Neuronal stem cell (in vitro differentiated cells): ENCODE results near the gene LGALS12.
A peak's percentile ranks its signal among the peaks of the same experiment; 100 is the strongest.

Experiments
- DNase-seq: peaks from one replicate; pipeline ENCODE4 v3.0.0-alpha.2; 2013; ENCODE audit warnings: low spot score
- H2AFZ ChIP-seq: one replicate; pipeline ENCODE4 v1.6.1; 2013; ENCODE audit warnings: mild to moderate bottlenecking, low read length, inconsistent platforms
- H2AK5ac ChIP-seq: 2 replicates; pipeline ENCODE4 v1.6.1; 2013; ENCODE audit warnings: low read depth, mild to moderate bottlenecking, inconsistent platforms, low read length, moderate library complexity, mixed read lengths
- H2BK120ac ChIP-seq: 2 replicates; pipeline ENCODE4 v1.6.1; 2013; ENCODE audit warnings: low read depth, mild to moderate bottlenecking, inconsistent platforms, low read length, moderate library complexity, mixed read lengths
- H2BK12ac ChIP-seq: one replicate; pipeline ENCODE4 v1.6.1; 2013; ENCODE audit warnings: low read length, inconsistent platforms
- H2BK15ac ChIP-seq: 2 replicates; pipeline ENCODE4 v1.6.1; 2013; ENCODE audit warnings: mild to moderate bottlenecking, low read length, inconsistent platforms, mixed read lengths
- H2BK5ac ChIP-seq: one replicate; pipeline ENCODE4 v1.6.1; 2013; ENCODE audit warnings: inconsistent platforms, mild to moderate bottlenecking, low read length, moderate library complexity
- H3K14ac ChIP-seq: one replicate; pipeline ENCODE4 v1.6.1; 2013; ENCODE audit warnings: low read length, inconsistent platforms
- H3K18ac ChIP-seq: 2 replicates; pipeline ENCODE4 v1.6.1; 2013; ENCODE audit warnings: low read length, inconsistent platforms
- H3K23ac ChIP-seq: 2 replicates; pipeline ENCODE4 v1.6.1; 2013; ENCODE audit warnings: low read depth, mild to moderate bottlenecking, mixed read lengths, low read length, inconsistent platforms; ENCODE audit not compliant: poor library complexity
- H3K27ac ChIP-seq: replicated peaks from 3 replicates; pipeline ENCODE4 v1.5.1; 2013; ENCODE audit warnings: low read length, inconsistent platforms
- H3K27me3 ChIP-seq, 3 experiments: 2 replicates each; pipeline ENCODE4 v1.6.1; 2013; ENCODE audit warnings: low read length in 3 of 3, mild to moderate bottlenecking in 2 of 3, inconsistent platforms in 1 of 3, low read depth in 1 of 3, mixed read lengths in 1 of 3, moderate library complexity in 1 of 3; ENCODE audit not compliant: control insufficient read depth in 3 of 3, insufficient read depth in 3 of 3
- H3K36me3 ChIP-seq, 2 donors: replicated peaks in 1 of 2; 2 replicates each; pipeline ENCODE4 v1.6.1; 2013; ENCODE audit warnings: low read length in 2 of 2; ENCODE audit not compliant: control insufficient read depth in 2 of 2, insufficient read depth in 2 of 2
- H3K4ac ChIP-seq: 2 replicates; pipeline ENCODE4 v1.6.1; 2013; ENCODE audit warnings: inconsistent platforms, mild to moderate bottlenecking, low read length, moderate library complexity
- H3K4me1 ChIP-seq, 2 donors: 1 replicate in 1 of 2; 2 replicates in 1 of 2; pipeline ENCODE4 v1.6.1; 2013; ENCODE audit warnings: low read length in 2 of 2, low read depth in 1 of 2; ENCODE audit not compliant: control insufficient read depth in 2 of 2, insufficient read depth in 1 of 2
- H3K4me2 ChIP-seq: one replicate; pipeline ENCODE4 v1.6.1; 2013; ENCODE audit warnings: mild to moderate bottlenecking, low read length, inconsistent platforms; ENCODE audit not compliant: insufficient read depth, poor library complexity, severe bottlenecking
- H3K4me3 ChIP-seq, 2 donors: 2 replicates each; pipeline ENCODE4 v1.5.1; 2013; ENCODE audit warnings: low read length in 2 of 2, mild to moderate bottlenecking in 2 of 2, inconsistent platforms in 1 of 2, moderate library complexity in 1 of 2
- H3K79me1 ChIP-seq: one replicate; pipeline ENCODE4 v1.6.1; 2013; ENCODE audit warnings: low read depth, mild to moderate bottlenecking, inconsistent platforms, low read length, moderate library complexity
- H3K9ac ChIP-seq: one replicate; pipeline ENCODE4 v1.6.1; 2013; ENCODE audit warnings: mild to moderate bottlenecking, low read depth, low read length, inconsistent platforms; ENCODE audit not compliant: poor library complexity
- H3K9me3 ChIP-seq, 2 donors: replicated peaks in 1 of 2; 2 replicates each; pipeline versions ENCODE3 to v1.6.1; 2013; ENCODE audit warnings: low read length in 2 of 2, mild to moderate bottlenecking in 2 of 2, inconsistent platforms in 1 of 2, low read depth in 1 of 2, mixed read lengths in 1 of 2, moderate library complexity in 1 of 2; ENCODE audit not compliant: control insufficient read depth in 2 of 2, insufficient read depth in 1 of 2
- H4K8ac ChIP-seq: one replicate; pipeline ENCODE4 v1.6.1; 2013; ENCODE audit warnings: low read depth, mild to moderate bottlenecking, inconsistent platforms, low read length, moderate library complexity
- H4K91ac ChIP-seq: one replicate; pipeline ENCODE4 v1.6.1; 2013; ENCODE audit warnings: low read length, low read depth, mild to moderate bottlenecking, inconsistent platforms; ENCODE audit not compliant: poor library complexity
- WGBS, 2 donors: extraction: QIAGEN DNeasy Blood & Tissue Kit; methylation state at CpG; one replicate each; pipeline ENCODE4 v1.1.7; 2013; ENCODE audit warnings: missing lambda C conversion rate in 2 of 2, mixed read lengths in 1 of 2; ENCODE audit not compliant: insufficient read length in 2 of 2, insufficient replicate concordance in 1 of 2; ENCODE audit errors: extremely low coverage in 2 of 2; 5-methylcytosine and 5-hydroxymethylcytosine counted together

LGALS12 gene

GRCh38 chr11:63511048-63511748, 5.3 kb downstream of the LGALS12 start:
- Histone ChIP-seq H2BK120ac (no peak overlapping the region), H3K9me3 (no peaks in the 10 kb centered on the region), H3K4me3 (no peak overlapping the region), H3K4ac (no peak overlapping the region), H3K9ac (no peak overlapping the region), H3K36me3 (no peaks in the 10 kb centered on the region), H2BK15ac (no peak overlapping the region), H3K79me1 (peaks cover 1% of the 10 kb centered on the region), H3K4me2 (no peak overlapping the region), H2AK5ac (peak overlapping the region; percentile 16), H3K27me3 (peaks cover 0 to 19% (median 0%) of the 10 kb centered on the region in 3 experiments), H2AFZ (no peak overlapping the region), H2BK12ac (no peak overlapping the region), H3K18ac (peak overlapping the region; percentile 68), H3K4me1 (peaks cover 0 to 13% of the 10 kb centered on the region in 2 donors), H4K91ac (no peak overlapping the region), H2BK5ac (no peak overlapping the region), H3K14ac (no peak overlapping the region), H3K23ac (no peak overlapping the region), H3K27ac (no peak overlapping the region), H4K8ac (no peak overlapping the region)
- no peak for DNase-seq
- no CpG with 5 or more reads among the region's 11 CpGs for WGBS, 2 donors

- no peak overlapping the region for H3K14ac ChIP-seq
- H3K18ac ChIP-seq, result no peak overlapping the region
- DNase-seq, result no peak
- no peak overlapping the region for H4K91ac ChIP-seq
- H3K27ac ChIP-seq, result no peak overlapping the region
- H2BK15ac ChIP-seq, result no peak overlapping the region
- no peaks in the 10 kb centered on the region for H3K36me3 ChIP-seq
- no peak overlapping the region for H3K23ac ChIP-seq
- no peak overlapping the region for H3K4me3 ChIP-seq
- H3K4me2 ChIP-seq, result no peak overlapping the region
- H3K9ac ChIP-seq, result no peak overlapping the region
- WGBS, 2 donors, result no CpG with 5 or more reads among the region's 7 CpGs
- H2BK5ac ChIP-seq, result no peak overlapping the region
- H2BK12ac ChIP-seq, result no peak overlapping the region
- H3K79me1 ChIP-seq, result peaks cover 1% of the 10 kb centered on the region
- no peak overlapping the region for H3K4ac ChIP-seq
- peaks cover 0 to 19% (median 0%) of the 10 kb centered on the region in 3 experiments for H3K27me3 ChIP-seq
- no peak overlapping the region for H2AK5ac ChIP-seq
- no peak overlapping the region for H2AFZ ChIP-seq
- H2BK120ac ChIP-seq, result no peak overlapping the region
- H3K9me3 ChIP-seq, result no peaks in the 10 kb centered on the region
- peaks cover 0 to 13% of the 10 kb centered on the region in 2 donors for H3K4me1 ChIP-seq
- no peak overlapping the region for H4K8ac ChIP-seq
These were observed 6.9 kb downstream of the LGALS12 start for GRCh38 chr11:63512816-63513215.

- H2BK15ac ChIP-seq, result no peak overlapping the region
- no peak overlapping the region for H3K4me2 ChIP-seq
- H3K79me1 ChIP-seq, result no peaks in the 10 kb centered on the region
- H2BK5ac ChIP-seq, result no peak overlapping the region
- H2AK5ac ChIP-seq, result no peak overlapping the region
- no peak overlapping the region for H3K9ac ChIP-seq
- H3K27ac ChIP-seq, result no peak overlapping the region
- H2BK120ac ChIP-seq, result no peak overlapping the region
- H2AFZ ChIP-seq, result no peak overlapping the region
- no peak overlapping the region for H3K4me3 ChIP-seq
- H4K8ac ChIP-seq, result no peak overlapping the region
- no CpG with 5 or more reads among the region's 6 CpGs for WGBS, 2 donors
- peaks cover 0 to 5% of the 10 kb centered on the region in 2 donors for H3K4me1 ChIP-seq
- no peaks in the 10 kb centered on the region for H3K36me3 ChIP-seq
- no peak for DNase-seq
- no peak overlapping the region for H3K14ac ChIP-seq
- no peak overlapping the region for H2BK12ac ChIP-seq
- H3K18ac ChIP-seq, result peak overlapping the region; percentile 79
- no peak overlapping the region for H3K23ac ChIP-seq
- H4K91ac ChIP-seq, result no peak overlapping the region
- H3K27me3 ChIP-seq, result peaks cover 0 to 9% (median 0%) of the 10 kb centered on the region in 3 experiments
- H3K9me3 ChIP-seq, result no peaks in the 10 kb centered on the region
- H3K4ac ChIP-seq, result no peak overlapping the region
These were observed 10.2 kb downstream of the LGALS12 start for GRCh38 chr11:63516109-63516508.

- H4K91ac ChIP-seq, result no peak overlapping the region
- H3K27ac ChIP-seq, result no peak overlapping the region
- no peak overlapping the region for H3K9ac ChIP-seq
- H2BK15ac ChIP-seq, result no peak overlapping the region
- no peak overlapping the region for H3K4ac ChIP-seq
- no peak overlapping the region for H3K18ac ChIP-seq
- H4K8ac ChIP-seq, result no peak overlapping the region
- no peaks in the 10 kb centered on the region for H3K9me3 ChIP-seq
- peaks cover 0 to 5% (median 0%) of the 10 kb centered on the region in 3 experiments for H3K27me3 ChIP-seq
- H3K4me3 ChIP-seq, result no peak overlapping the region
- no peak overlapping the region for H2AK5ac ChIP-seq
- no peak overlapping the region for H2BK12ac ChIP-seq
- no peaks in the 10 kb centered on the region for H3K79me1 ChIP-seq
- no peaks in the 10 kb centered on the region for H3K36me3 ChIP-seq
- H3K23ac ChIP-seq, result no peak overlapping the region
- no peak overlapping the region for H2BK120ac ChIP-seq
- no peaks in the 10 kb centered on the region for H3K4me1 ChIP-seq
- no peak overlapping the region for H2BK5ac ChIP-seq
- no CpG with 5 or more reads among the region's 5 CpGs for WGBS, 2 donors
- H3K4me2 ChIP-seq, result no peak overlapping the region
- no peak for DNase-seq
- no peak overlapping the region for H2AFZ ChIP-seq
- no peak overlapping the region for H3K14ac ChIP-seq
These were observed 11.3 kb downstream of the LGALS12 start for GRCh38 chr11:63517156-63517555.
